HepG2 (cell line): ENCODE results near the gene ZG16B. TPM values are rescaled to one million over a fixed set of nuclear protein-coding genes. Genes with fewer than 3 reads are reported as not detected.

Source experiments
- BCL6 ChIP-seq: IDR thresholded peaks from 2 replicates; pipeline ENCODE4 v1.6.1; 2016; ENCODE audit warnings: missing genetic modification reagents, missing compliant biosample characterization
- CHCHD3 ChIP-seq: sonication (generic); formaldehyde crosslinking; IDR thresholded peaks from 2 replicates; pipeline ENCODE4 v1.8.0; 2022; ENCODE audit warnings: mild to moderate bottlenecking, missing genetic modification reagents, moderate library complexity
- IKZF1 ChIP-seq: fragments of 450-650 bp; IDR thresholded peaks from 2 replicates; pipeline ENCODE4 v1.7.1; 2016
- IRF2 ChIP-seq: IDR thresholded peaks from 2 replicates; pipeline ENCODE4 v1.6.1; 2018; ENCODE audit warnings: missing genetic modification reagents, missing compliant biosample characterization
- PLRG1 ChIP-seq: fragments of 450-650 bp; conservative IDR thresholded peaks from 2 replicates; pipeline ENCODE4 v1.6.1; 2016
- SP1 ChIP-seq, 2 experiments: fragments of 450-650 bp in 1 of 2; sonication (generic) in 1 of 2; formaldehyde crosslinking in 1 of 2; IDR thresholded peaks; 2 replicates each; pipeline versions ENCODE4 v1.4.0 to v1.6.1; 2016 to 2020; ENCODE audit warnings: missing genetic modification reagents in 1 of 2
- SPEN ChIP-seq: sonication (generic); formaldehyde crosslinking; IDR thresholded peaks from 2 replicates; pipeline ENCODE4 v1.5.1; 2020; ENCODE audit warnings: low read depth, mild to moderate bottlenecking, missing genetic modification reagents
- SRSF4 ChIP-seq: fragments of 200-400 bp; formaldehyde crosslinking; IDR thresholded peaks from one replicate; pipeline ENCODE4 v1.6.1; 2018; ENCODE audit warnings: mild to moderate bottlenecking, low read depth, low read length, moderate library complexity; ENCODE audit not compliant: poor library complexity, severe bottlenecking
- TFDP1 ChIP-seq: IDR thresholded peaks from 2 replicates; pipeline ENCODE4 v1.6.1; 2016; ENCODE audit warnings: missing compliant biosample characterization, missing genetic modification reagents, borderline replicate concordance
- ZFP90 ChIP-seq: sonication (generic); formaldehyde crosslinking; IDR thresholded peaks from 2 replicates; pipeline ENCODE4 v1.8.0; 2022; ENCODE audit warnings: missing genetic modification reagents, mild to moderate bottlenecking, inconsistent platforms, borderline replicate concordance
- ZHX2 ChIP-seq, 2 experiments: sonication (generic) in 1 of 2; formaldehyde crosslinking in 1 of 2; IDR thresholded peaks; 2 replicates each; pipeline versions ENCODE4 v1.6.1 to v1.9.0; 2014 to 2022; ENCODE audit warnings: antibody characterized with exemption in 1 of 2, borderline replicate concordance in 1 of 2, inconsistent platforms in 1 of 2, low read depth in 1 of 2, missing genetic modification reagents in 1 of 2
- ZNF510 ChIP-seq: sonication (generic); formaldehyde crosslinking; IDR thresholded peaks from 2 replicates; pipeline ENCODE4 v1.4.0; 2020; ENCODE audit warnings: low read depth, mild to moderate bottlenecking, missing genetic modification reagents
- ZNF629 ChIP-seq: sonication (generic); formaldehyde crosslinking; conservative IDR thresholded peaks from 2 replicates; pipeline ENCODE4 v1.5.0; 2020; ENCODE audit warnings: missing genetic modification reagents
- polyA plus RNA-seq, 8 experiments: library from polyadenylated mRNA; depleted of rRNA in 3 of 8; stranded (reverse) in 7 of 8; unstranded in 1 of 8; fragments of >200 nt; fragmentation: Illumina TruSeq in 4 of 8; extraction: Trizol in 4 of 8; gene quantifications; 2 replicates each; pipeline versions ENCODE4 v1.2.1 to v1.2.3, GENCODE V29; 2011 to 2016; ENCODE audit warnings: low read depth in 4 of 8, missing spikeins in 1 of 8, mixed read lengths in 1 of 8; ENCODE audit not compliant: insufficient read depth in 1 of 8
- total RNA-seq, 5 experiments: library from RNA; depleted of rRNA; stranded (reverse); fragments of >200 nt; fragmentation: Illumina TruSeq; extraction: Trizol; gene quantifications; 2 replicates each; pipeline ENCODE4 v1.2.3, GENCODE V29; 2016; ENCODE audit warnings: low read depth in 1 of 5
- TF ChIP-seq, protein P1 (sequence below): sonication (generic); formaldehyde crosslinking; IDR thresholded peaks from 2 replicates; pipeline ENCODE4 v1.4.0; 2020; ENCODE audit warnings: missing genetic modification reagents; ENCODE audit errors: not compliant biosample characterization
- TF ChIP-seq, protein P2 (sequence below): sonication (generic); formaldehyde crosslinking; IDR thresholded peaks from 2 replicates; pipeline ENCODE4 v1.4.0; 2020; ENCODE audit warnings: low read depth, mild to moderate bottlenecking, missing genetic modification reagents
- TF ChIP-seq, protein P3 (sequence below): sonication (generic); formaldehyde crosslinking; IDR thresholded peaks from 2 replicates; pipeline ENCODE4 v1.5.0; 2020; ENCODE audit warnings: missing genetic modification reagents
- TF ChIP-seq, protein P4 (sequence below): sonication (generic); formaldehyde crosslinking; IDR thresholded peaks from 2 replicates; pipeline ENCODE4 v1.4.0; 2020; ENCODE audit warnings: missing genetic modification reagents

Gene ZG16B
- total and polyA plus RNA-seq, 2 of the 13 experiments (the other 11 are each of a cell fraction or from before 2014, with no cell fraction given), result 1.5 to 11.3 TPM

DNA sequence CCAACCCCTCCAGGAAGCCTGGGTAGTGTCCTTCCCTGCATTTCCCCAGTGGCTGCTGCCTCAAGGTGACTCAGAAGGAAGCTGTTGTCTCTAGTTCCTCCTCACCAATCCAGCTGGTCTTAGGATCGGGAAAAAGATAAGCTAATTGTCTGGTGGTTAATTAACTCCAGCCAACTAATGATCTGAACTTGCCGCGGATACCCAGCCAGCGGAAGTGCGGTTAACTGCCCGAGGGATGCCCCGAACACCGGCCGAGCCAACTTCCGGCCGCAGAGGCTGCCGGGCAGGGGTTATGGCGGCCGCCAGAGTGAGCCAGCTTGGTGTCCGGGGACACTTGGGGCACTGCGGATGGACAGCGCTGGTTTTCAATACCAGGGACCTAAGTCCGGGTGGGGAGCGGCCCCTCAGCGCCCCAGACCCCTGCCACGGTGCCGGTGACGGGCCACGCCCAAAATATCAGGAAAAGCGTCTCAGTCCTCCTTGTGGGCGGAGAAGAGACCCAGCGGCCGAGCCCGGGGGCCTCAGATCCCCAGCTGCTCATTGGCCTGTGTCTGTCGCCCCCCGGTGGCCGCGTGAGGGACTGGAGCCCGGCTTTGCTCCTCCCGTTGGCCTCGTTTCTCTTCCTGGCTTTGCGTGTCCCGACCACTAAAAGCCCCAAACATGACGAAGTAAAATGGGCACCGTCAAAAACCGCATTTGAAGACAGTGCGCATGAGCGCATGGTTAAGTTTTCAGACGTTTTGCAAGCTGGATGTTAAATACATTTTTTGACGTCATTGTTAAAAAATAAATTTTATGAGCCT lies 38.1 kb downstream of the ZG16B start (continued):
- TF ChIP-seq, protein P1, sequence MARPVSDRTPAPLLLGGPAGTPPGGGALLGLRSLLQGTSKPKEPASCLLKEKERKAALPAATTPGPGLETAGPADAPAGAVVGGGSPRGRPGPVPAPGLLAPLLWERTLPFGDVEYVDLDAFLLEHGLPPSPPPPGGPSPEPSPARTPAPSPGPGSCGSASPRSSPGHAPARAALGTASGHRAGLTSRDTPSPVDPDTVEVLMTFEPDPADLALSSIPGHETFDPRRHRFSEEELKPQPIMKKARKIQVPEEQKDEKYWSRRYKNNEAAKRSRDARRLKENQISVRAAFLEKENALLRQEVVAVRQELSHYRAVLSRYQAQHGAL (CRISPR knock-in tag), result no peak
- TF ChIP-seq CHCHD3 (CRISPR knock-in tag) (no peak), TFDP1 (CRISPR knock-in tag) (peak; percentile 73; the same call in 1 of the 2 replicates), SPEN (peak; percentile 83), BCL6 (CRISPR knock-in tag) (peak; percentile 30), IRF2 (CRISPR knock-in tag) (no peak; the same call in 1 of the 2 replicates), IKZF1 (no peak), ZNF629 (no peak), ZHX2 (IDR thresholded peaks at IDR 0.05; ENCODE audit: low read depth) (peak; percentile 45; the same call in 1 of the 2 replicates), ZHX2 (CRISPR knock-in tag; IDR thresholded peaks at IDR 0.05; ENCODE audit: borderline replicate concordance) (no peak), SRSF4 (no peak), SP1 (IDR thresholded peaks at IDR 0.05) (no peak), SP1 (CRISPR knock-in tag; IDR thresholded peaks at IDR 0.05) (peak; percentile 57), PLRG1 (no peak), ZNF510 (CRISPR knock-in tag) (no peak; the same call in 1 of the 2 replicates), ZFP90 (no peak)
- TF ChIP-seq, protein P2, sequence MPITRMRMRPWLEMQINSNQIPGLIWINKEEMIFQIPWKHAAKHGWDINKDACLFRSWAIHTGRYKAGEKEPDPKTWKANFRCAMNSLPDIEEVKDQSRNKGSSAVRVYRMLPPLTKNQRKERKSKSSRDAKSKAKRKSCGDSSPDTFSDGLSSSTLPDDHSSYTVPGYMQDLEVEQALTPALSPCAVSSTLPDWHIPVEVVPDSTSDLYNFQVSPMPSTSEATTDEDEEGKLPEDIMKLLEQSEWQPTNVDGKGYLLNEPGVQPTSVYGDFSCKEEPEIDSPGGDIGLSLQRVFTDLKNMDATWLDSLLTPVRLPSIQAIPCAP (CRISPR knock-in tag), result no peak
- TF ChIP-seq, protein P3, sequence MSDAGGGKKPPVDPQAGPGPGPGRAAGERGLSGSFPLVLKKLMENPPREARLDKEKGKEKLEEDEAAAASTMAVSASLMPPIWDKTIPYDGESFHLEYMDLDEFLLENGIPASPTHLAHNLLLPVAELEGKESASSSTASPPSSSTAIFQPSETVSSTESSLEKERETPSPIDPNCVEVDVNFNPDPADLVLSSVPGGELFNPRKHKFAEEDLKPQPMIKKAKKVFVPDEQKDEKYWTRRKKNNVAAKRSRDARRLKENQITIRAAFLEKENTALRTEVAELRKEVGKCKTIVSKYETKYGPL (CRISPR knock-in tag), result peak; percentile 76; the same call in 1 of the 2 replicates
- TF ChIP-seq, protein P4, sequence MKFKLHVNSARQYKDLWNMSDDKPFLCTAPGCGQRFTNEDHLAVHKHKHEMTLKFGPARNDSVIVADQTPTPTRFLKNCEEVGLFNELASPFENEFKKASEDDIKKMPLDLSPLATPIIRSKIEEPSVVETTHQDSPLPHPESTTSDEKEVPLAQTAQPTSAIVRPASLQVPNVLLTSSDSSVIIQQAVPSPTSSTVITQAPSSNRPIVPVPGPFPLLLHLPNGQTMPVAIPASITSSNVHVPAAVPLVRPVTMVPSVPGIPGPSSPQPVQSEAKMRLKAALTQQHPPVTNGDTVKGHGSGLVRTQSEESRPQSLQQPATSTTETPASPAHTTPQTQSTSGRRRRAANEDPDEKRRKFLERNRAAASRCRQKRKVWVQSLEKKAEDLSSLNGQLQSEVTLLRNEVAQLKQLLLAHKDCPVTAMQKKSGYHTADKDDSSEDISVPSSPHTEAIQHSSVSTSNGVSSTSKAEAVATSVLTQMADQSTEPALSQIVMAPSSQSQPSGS (CRISPR knock-in tag), result peak; percentile 57
